ENCODE results near the gene HS3ST5.

- no peak for TF ChIP-seq SUZ12 (IDR thresholded peaks at IDR 0.05)
- no peak for TF ChIP-seq FOXM1 (IDR thresholded peaks at IDR 0.05; ENCODE audit: borderline replicate concordance)
- no peak for TF ChIP-seq TARDBP (IDR thresholded peaks at IDR 0.05)
- TF ChIP-seq BHLHE40 (IDR thresholded peaks at IDR 0.05; ENCODE audit: borderline replicate concordance): no peak
- TF ChIP-seq FOXK2 (IDR thresholded peaks at IDR 0.05): no peak
- TF ChIP-seq L3MBTL2 (conservative IDR thresholded peaks at IDR 0.05): no peak
- no peak for TF ChIP-seq ZNF384 (IDR thresholded peaks at IDR 0.05)
Measured at GRCh38 chr6:114315831-114316595, 26.8 kb downstream of the HS3ST5 start.
